ENCODE measurements around the gene MXD3.
"Not testable (repeated sequence)": the region's sequence is repeated elsewhere in the genome, so short reads cannot be mapped to it uniquely, and the experiment has no call there.

The MXD3 gene

DNA sequence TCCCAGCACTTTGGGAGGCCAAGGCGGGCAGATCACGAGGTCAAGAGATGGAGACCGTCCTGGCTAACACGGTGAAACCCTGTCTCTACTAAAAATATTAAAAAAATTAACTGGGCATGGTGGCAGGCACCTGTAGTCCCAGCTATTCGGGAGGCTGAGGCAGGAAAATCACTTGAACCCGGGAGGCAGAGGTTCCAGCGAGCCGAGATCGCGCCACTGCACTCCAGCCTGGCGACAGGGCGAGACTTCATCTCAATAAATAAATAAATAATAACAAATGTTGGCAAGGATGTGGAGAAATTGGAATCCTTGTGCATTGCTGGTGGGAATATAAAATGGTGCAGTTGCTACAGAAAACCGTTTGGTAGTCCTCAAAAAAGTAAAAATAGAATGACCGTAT, 31.3 kb upstream of the MXD3 start:
- not testable (repeated sequence) for DNase-seq

GRCh38 chr5:177339107-177339638, 27.5 kb upstream of the MXD3 start:
- no peak for DNase-seq

- DNase-seq: no peak
These were observed 26.8 kb upstream of the MXD3 start for GRCh38 chr5:177338251-177339106.

GRCh38 chr5:177336603-177337494, 25.2 kb upstream of the MXD3 start:
- no peak for DNase-seq

- no peak for DNase-seq
These were observed 24.4 kb upstream of the MXD3 start for GRCh38 chr5:177336112-177336511.

GRCh38 chr5:177335701-177336065, 24.0 kb upstream of the MXD3 start:
- no peak for DNase-seq

DNA sequence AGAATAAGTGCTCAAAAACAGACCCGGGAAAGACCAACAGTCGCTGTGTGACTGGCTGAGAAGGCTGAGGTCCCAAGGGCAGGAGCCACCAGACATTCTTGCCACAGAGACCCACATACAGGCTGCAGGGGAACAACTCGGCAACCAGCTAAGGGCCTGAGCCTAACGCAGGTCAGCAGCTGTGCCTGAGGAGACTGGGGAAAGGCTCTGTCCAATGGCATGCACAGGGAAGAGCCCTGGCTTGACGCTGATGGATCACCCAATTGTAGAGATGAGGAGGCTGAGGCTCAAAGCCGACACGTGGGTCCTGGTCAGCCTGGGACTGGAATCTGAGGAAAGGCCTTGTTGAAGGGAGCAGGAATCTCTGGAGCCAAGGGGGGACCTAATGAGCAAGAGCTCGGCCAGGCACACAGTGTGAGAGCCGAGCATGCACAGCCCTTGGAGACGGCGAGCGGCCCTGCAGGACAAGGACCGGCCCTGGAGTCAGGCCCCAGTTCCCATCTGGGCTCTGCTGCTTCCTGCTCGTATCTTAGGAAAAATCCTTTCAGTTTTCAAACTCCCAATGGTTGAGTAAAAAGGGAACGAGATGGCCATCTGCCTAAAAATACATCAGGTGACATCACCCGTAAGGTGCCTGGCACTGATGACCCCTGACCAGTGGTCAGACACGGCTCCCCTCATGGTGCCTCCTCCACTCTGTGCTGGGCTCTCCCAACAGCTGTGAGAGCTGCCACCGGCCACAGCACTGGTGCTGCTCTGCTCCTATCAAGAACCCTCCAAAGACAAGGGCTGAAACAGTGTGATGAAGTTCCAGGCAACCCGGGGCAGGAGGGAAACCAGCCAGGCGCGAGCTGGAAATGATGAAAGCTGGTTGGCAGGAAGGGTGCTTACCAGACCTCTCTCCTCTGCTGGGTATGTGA, 23.3 kb upstream of the MXD3 start:
- no peak for DNase-seq

GRCh38 chr5:177334155-177334551, 22.5 kb upstream of the MXD3 start:
- DNase-seq: no peak

- no peak for DNase-seq
These were observed 21.9 kb upstream of the MXD3 start for GRCh38 chr5:177333420-177334154.

DNA sequence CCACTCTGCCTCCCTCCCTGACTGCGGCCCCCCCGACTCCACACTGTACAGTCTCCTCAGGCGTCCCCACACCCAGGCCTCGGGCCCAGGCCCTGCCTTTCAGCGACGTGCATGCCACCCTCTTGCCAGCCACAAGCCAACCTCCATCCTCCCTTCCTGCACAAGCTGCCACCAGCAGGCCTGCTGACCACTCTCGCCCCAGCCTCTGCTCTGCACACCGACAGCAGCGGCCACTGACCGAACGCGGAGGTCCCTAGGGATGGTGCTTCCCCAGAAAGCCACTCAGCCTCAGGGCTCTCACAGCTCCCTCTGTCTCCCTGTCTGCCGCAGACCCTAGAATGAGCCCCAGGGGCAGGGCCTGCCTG, 21.2 kb upstream of the MXD3 start:
- DNase-seq: no peak

DNA sequence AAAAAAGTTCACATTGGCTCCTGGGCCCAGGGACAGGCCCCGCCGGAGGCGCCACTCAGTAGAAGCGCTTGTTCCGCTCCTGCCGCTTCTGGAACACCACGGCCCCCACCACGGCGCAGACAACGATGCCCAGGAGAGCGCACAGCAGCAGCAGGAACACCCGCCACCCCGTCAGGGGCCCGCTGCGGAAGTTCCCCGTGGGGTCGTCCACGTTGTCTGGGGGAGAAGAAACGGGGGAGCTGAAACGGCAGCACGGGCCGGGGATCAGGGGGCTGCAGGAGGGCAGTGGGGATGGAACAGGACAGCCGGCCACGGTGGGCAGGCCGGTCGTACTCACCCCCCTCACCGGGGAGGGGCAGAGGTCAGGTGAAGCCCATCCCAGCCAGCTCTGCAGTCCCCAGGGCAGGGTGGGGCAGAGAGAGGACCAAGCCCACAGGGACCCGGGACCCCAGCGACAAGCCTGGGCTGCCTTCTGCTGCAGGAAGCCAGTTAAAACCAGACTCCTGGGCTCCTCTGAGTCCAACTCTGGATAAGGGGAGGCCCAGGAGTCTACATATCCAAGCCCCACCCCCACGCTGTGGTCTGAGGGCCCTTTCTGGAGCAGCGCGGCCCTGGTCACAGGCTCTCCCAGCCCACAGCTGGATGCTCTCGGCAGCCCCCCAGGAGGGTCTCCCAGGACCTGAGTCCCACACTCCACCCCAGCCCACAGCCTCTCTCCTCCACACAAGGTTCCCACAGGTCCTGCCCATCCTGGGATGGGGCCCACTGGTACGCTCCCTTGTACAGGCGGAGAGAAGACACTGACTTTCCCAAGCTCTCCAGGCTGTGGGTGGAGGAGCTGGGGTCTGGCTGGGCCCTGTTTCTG, 20.6 kb upstream of the MXD3 start:
- no peak for DNase-seq

GRCh38 chr5:177330991-177331842, 19.5 kb upstream of the MXD3 start:
- no peak for DNase-seq

- no peak for DNase-seq
These were observed 18.2 kb upstream of the MXD3 start for GRCh38 chr5:177329883-177330282.

DNA sequence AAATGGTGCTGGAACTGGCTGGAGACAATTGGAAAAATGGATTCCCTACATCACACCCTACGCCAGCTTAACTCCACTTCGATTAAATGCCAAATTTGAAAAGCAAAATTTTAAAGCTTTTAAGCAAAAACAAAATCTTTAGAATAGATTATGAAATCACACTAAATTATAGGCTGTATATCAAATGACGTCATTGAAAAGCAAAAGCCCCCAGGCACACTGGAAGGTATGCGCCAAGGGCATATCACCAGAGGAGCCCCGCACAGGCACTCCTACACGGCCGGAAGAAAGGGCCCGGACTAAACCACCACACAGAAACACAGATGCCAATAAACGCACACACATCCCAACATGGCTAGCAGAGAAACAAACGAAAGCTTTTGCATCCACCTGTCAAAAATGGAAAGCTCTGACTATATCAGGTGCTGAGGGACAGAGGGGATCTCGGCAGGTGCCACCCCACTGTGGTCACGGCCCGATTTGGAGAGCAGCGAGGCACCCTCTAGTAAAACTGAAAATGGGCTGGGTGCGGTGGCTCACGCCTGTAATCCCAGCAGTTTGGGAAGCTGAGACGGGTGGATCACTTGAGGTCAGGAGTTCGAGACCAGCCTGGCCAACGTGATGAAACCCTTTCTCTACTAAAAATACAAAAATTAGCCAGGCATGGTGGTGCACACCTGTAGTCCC, 17.0 kb upstream of the MXD3 start:
- no peak for DNase-seq

- no peak for DNase-seq
These were observed 16.1 kb upstream of the MXD3 start for GRCh38 chr5:177327539-177328522.

GRCh38 chr5:177325868-177326381, 14.2 kb upstream of the MXD3 start:
- no peak for DNase-seq

DNA sequence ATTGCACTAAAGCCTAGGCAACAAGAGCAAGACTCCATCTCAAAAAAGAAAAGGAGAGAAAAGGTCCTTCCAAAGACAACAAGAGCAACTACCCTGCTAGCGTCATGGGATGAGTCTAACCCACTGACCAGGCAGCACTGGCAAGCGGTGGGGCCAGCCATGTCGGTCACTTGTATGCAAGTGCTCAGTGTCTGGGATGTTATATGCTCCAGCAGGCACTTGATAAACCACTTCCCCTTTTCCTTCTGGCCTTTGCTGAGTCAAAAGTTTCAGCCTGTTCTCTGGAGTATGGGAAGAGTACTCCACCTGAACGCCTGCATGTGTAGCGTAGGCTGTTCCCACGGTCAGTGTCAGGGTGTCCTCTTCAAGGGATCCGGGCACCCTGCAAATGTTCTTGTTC, 9.2 kb upstream of the MXD3 start:
- no peak for DNase-seq

Data from activated gamma-delta T cell (primary cell).